Stimulated activated naive B cell treated with anti-CD40 and anti-IgM and Interleukin-4, amounts not matched to agents 10 μg/mL and 1 μg/mL and 100 μg/mL, for 72 hours (primary cell): ENCODE data around the gene ARHGEF2.
"Not testable (repeated sequence)": the region's sequence is repeated elsewhere in the genome, so short reads cannot be mapped to it uniquely, and the experiment has no call there.

Experiments used
- ATAC-seq, 2 donors: fragments of 150-1000 bp; cut with Tn5 transposase; replicated peaks; 2 replicates each; pipeline ENCODE4 v1.10.0; 2021; ENCODE audit warnings: moderate library complexity in 1 of 2
- DNase-seq: peaks from one replicate; pipeline ENCODE4 v3.0.0; 2021
- H3K27ac Mint-ChIP-seq: one replicate; pipeline ENCODE4 v1.8.0; 2022; ENCODE audit warnings: mild to moderate bottlenecking, mixed read lengths
- H3K27me3 Mint-ChIP-seq, 2 donors: one replicate each; pipeline ENCODE4 v1.8.0; 2022; ENCODE audit warnings: mixed read lengths in 2 of 2
- H3K36me3 Mint-ChIP-seq, 2 donors: one replicate each; pipeline ENCODE4 v1.8.0; 2022; ENCODE audit warnings: mixed read lengths in 2 of 2, mild to moderate bottlenecking in 1 of 2
- H3K4me1 Mint-ChIP-seq, 2 donors: one replicate each; pipeline ENCODE4 v1.8.0; 2022; ENCODE audit warnings: mixed read lengths in 2 of 2, mild to moderate bottlenecking in 1 of 2
- H3K4me3 Mint-ChIP-seq, 2 donors: one replicate each; pipeline ENCODE4 v1.8.0; 2022; ENCODE audit warnings: mild to moderate bottlenecking in 2 of 2, mixed read lengths in 2 of 2, moderate library complexity in 1 of 2
- H3K9me3 Mint-ChIP-seq, 2 donors: one replicate each; pipeline ENCODE4 v1.8.0; 2022; ENCODE audit warnings: mixed read lengths in 2 of 2, mild to moderate bottlenecking in 1 of 2

Gene ARHGEF2

GRCh38 chr1:156003923-156004188 lies 25.5 kb upstream of the ARHGEF2 start:
- Mint-ChIP-seq H3K27ac (no peak overlapping the region), H3K4me3 (no peak overlapping the region), H3K36me3 (peaks cover 8 to 15% of the 10 kb centered on the region in 2 donors), H3K4me1 (peaks cover 2 to 10% of the 10 kb centered on the region in 2 donors), H3K27me3 (peaks cover 0 to 5% of the 10 kb centered on the region in 2 donors), H3K9me3 (no peaks in the 10 kb centered on the region)
- ATAC-seq (no peak), DNase-seq (no peak)

DNA sequence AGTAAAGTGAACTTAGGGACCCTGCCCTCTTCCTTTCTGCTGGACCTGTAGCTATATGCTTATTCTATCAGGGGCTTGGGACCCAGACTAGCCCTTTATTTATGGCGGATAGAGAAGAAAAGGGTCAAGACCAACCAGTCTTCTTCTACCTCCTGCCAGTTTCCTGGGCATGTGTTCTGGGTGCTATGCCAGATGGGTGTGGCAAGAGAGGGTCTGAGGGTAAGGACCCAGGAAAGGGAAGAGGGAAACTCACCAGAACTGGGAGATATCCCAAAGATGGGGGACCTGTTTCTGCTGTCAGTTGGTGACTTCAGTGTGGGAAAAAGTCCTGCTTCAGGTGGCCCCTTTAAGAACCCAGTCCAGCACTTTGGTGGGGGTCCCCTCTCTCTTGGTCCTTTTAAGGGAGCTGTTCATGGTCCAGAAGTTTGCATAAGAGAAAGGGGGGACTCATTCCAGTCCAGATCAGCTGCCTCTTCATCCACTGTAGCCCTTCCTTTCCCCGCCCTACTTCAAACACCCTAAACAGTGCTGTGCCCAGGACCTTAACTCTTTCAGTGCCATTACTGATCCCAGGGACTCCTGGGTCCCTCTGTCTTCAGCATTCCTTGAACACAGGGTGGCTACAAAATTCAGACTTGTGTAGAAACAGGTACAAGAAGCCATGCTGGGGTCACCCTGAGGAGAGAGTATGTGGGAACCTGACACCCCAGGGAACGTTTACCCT lies 24.0 kb upstream of the ARHGEF2 start:
- DNase-seq (no peak), ATAC-seq (no peak)
- Mint-ChIP-seq H3K36me3 (peaks cover 5 to 9% of the 10 kb centered on the region in 2 donors), H3K4me1 (peaks cover 2 to 6% of the 10 kb centered on the region in 2 donors), H3K9me3 (no peaks in the 10 kb centered on the region), H3K4me3 (no peak overlapping the region), H3K27ac (no peak overlapping the region), H3K27me3 (peaks cover 0 to 5% of the 10 kb centered on the region in 2 donors)

DNA sequence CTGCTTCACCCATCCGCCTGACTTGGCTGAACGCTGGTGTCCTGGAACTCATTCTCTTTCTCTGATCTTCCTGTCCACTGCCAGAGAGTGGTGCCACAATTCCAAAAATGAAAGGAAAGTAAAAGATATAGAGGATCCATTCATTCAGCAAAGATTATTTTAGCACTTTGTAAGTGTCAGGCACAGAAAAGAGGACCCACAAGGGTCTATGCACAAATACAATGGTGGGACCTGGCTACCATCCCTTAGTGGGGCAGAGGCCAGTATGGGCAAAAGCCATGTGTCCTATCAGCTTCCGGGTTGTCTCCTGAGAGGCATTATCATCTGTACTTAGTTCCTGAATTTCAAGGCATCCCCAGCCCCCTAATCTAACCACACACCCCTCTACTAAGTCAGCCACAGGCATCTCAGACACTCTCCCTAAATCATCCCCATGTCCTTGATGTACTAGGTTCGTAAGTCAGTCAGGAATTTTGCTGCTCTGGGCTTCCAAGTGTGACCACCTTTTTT lies 23.4 kb upstream of the ARHGEF2 start:
- H3K9me3 Mint-ChIP-seq, result no peaks in the 10 kb centered on the region
- peaks cover under 1 to 3% of the 10 kb centered on the region in 2 donors for H3K4me1 Mint-ChIP-seq
- DNase-seq (no peak), ATAC-seq (peak in 1 of 2 donors; percentile 25)
- peaks cover 1 to 2% of the 10 kb centered on the region in 2 donors for H3K36me3 Mint-ChIP-seq
- no peak overlapping the region for H3K4me3 Mint-ChIP-seq
- no peak overlapping the region for H3K27ac Mint-ChIP-seq
- H3K27me3 Mint-ChIP-seq, result peaks cover 0 to 5% of the 10 kb centered on the region in 2 donors

GRCh38 chr1:156001021-156001661 lies 22.8 kb upstream of the ARHGEF2 start:
- Mint-ChIP-seq H3K27me3 (peaks cover 0 to 5% of the 10 kb centered on the region in 2 donors), H3K9me3 (no peaks in the 10 kb centered on the region), H3K4me1 (no peaks in the 10 kb centered on the region), H3K4me3 (no peak overlapping the region), H3K27ac (no peak overlapping the region), H3K36me3 (no peaks in the 10 kb centered on the region)
- ATAC-seq (no peak), DNase-seq (no peak)

GRCh38 chr1:155999964-156000363 lies 21.6 kb upstream of the ARHGEF2 start:
- Mint-ChIP-seq H3K27ac (no peak overlapping the region), H3K4me1 (no peaks in the 10 kb centered on the region), H3K4me3 (no peak overlapping the region), H3K36me3 (no peaks in the 10 kb centered on the region), H3K9me3 (no peaks in the 10 kb centered on the region), H3K27me3 (peaks cover 0 to 5% of the 10 kb centered on the region in 2 donors)
- ATAC-seq (no peak), DNase-seq (no peak)

GRCh38 chr1:155996166-155996565 lies 17.8 kb upstream of the ARHGEF2 start:
- no peaks in the 10 kb centered on the region for H3K36me3 Mint-ChIP-seq

GRCh38 chr1:155993595-155993994 lies 15.2 kb upstream of the ARHGEF2 start:
- ATAC-seq (no peak), DNase-seq (no peak)
- Mint-ChIP-seq H3K36me3 (no peaks in the 10 kb centered on the region), H3K4me3 (no peak overlapping the region), H3K9me3 (no peaks in the 10 kb centered on the region), H3K27me3 (no peaks in the 10 kb centered on the region), H3K4me1 (peaks cover 17 to 24% of the 10 kb centered on the region in 2 donors), H3K27ac (peak overlapping the region; percentile 27)

More at GRCh38 chr1:155996166-155996565, 17.8 kb upstream of the ARHGEF2 start:
- H3K9me3 Mint-ChIP-seq, result no peaks in the 10 kb centered on the region
- H3K27me3 Mint-ChIP-seq, result no peaks in the 10 kb centered on the region
- no peak overlapping the region for H3K4me3 Mint-ChIP-seq
- no peaks in the 10 kb centered on the region for H3K4me1 Mint-ChIP-seq
- no peak for DNase-seq
- ATAC-seq, result no peak
- no peak overlapping the region for H3K27ac Mint-ChIP-seq

DNA sequence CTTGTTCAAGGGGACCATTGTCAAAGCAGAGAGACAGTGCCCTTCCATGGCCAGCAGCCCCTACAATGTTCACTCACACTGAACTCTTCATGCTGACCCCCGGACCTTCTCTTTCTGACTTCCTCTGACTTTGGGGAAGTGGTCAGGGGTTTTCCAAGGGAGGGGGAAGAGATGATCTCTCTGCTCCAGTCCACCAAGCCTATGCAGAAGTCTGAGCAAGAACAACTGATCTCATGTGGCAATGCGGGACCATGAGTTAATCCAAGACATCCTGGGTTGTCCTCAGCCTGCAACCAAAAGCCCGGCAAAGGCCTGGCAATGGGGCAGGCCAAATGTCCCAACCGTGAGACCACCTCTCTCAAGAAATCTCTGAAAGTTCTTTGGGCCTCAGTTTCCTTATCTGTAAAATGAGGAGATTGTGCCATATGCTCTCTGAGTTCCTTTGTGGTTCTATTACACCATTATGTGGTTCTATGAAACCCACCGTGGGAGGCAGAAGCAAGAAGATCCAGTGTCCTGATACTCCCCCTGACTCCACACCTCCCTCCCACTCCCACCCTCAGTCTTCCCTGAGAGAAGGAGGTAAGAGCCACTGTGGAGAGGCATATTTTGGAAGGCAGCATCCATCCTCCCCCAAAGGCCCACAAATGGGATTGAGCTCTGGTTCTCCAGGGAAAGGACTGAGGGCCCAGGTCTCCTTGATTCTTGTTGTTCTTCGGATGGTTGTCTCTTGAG lies 11.8 kb upstream of the ARHGEF2 start:
- H3K9me3 Mint-ChIP-seq, result no peaks in the 10 kb centered on the region
- H3K4me3 Mint-ChIP-seq, result peak overlapping the region; percentile 53 to 55
- no peaks in the 10 kb centered on the region for H3K36me3 Mint-ChIP-seq
- DNase-seq (peak; percentile 35), ATAC-seq (peak; percentile 83 to 85)
- no peaks in the 10 kb centered on the region for H3K27me3 Mint-ChIP-seq
- peak overlapping the region; percentile 88 for H3K27ac Mint-ChIP-seq
- peaks cover 17 to 30% of the 10 kb centered on the region in 2 donors for H3K4me1 Mint-ChIP-seq

DNA sequence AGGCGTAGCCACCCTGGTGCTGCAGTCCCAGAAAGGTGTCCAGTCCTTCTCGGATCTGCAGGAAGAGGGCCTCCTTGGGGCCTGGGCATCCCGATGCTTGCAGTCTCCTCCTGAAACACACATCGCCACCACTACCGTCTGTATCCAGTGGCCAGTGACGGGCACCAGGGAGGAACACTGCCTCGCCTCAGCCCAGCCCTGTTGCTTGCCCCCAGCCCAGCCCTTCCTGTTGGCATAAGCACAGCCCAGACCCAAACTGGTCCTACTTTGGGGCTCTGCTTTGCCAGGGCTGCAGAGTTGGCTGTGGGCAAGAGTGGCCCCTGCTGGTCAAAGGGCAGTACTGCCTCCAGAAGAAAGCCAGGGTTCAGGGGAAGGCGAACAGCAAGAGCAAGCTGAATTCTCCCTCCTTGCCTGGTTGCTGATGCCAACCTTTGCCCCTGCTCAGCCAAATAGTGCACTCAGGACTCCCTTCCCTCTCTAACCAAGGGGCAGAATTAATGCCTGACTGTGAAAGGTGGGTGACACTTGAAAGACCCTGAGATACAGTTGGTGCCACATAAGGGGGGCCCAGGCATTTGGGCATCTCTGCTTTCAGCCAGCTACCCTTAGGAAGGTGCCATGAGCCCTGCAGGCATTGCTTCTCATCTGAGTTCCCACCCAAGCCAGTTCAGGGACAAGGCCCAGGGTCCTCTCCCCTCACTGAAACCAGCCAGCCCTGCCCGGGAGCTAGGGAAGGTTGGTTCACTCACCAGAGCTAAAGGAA lies 11.1 kb upstream of the ARHGEF2 start:
- Mint-ChIP-seq H3K36me3 (no peaks in the 10 kb centered on the region), H3K4me3 (peak overlapping the region; percentile 53 to 59), H3K27me3 (no peaks in the 10 kb centered on the region), H3K27ac (peak overlapping the region; percentile 88), H3K9me3 (no peaks in the 10 kb centered on the region), H3K4me1 (peaks cover 18 to 33% of the 10 kb centered on the region in 2 donors)
- DNase-seq, result peak; percentile 72
- peak; percentile 89 to 90 for ATAC-seq

GRCh38 chr1:155984903-155985645 lies 6.7 kb upstream of the ARHGEF2 start:
- not testable (repeated sequence) for ATAC-seq, H3K4me3 Mint-ChIP-seq, H3K27me3 Mint-ChIP-seq, H3K27ac Mint-ChIP-seq, DNase-seq, H3K9me3 Mint-ChIP-seq
- Mint-ChIP-seq H3K4me1 (peaks cover 52 to 68% of the 10 kb centered on the region in 2 donors), H3K36me3 (peaks cover 14 to 23% of the 10 kb centered on the region in 2 donors)

DNA sequence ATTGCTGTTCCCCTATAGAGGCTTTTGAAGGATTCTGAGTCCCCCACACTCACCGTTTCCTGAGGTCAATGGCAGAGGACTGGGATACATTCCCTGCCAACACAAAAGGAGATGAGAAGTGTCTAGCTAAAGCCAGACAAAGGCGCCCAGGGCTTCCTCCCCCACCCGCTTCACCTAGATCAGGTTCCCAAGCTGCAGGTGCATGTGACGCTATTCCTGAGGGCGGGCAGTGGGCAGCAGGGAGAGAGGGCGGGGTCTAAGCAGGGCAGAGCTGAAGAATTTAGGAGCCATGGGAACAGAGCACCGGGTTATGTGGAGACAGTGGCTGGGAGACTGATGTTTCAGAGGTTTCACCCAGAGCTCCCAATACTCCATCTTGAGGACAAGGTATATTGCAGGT lies 6.0 kb upstream of the ARHGEF2 start:
- ATAC-seq (no peak), DNase-seq (no peak)
- Mint-ChIP-seq H3K36me3 (peaks cover 14 to 27% of the 10 kb centered on the region in 2 donors), H3K9me3 (no peaks in the 10 kb centered on the region), H3K4me3 (no peak overlapping the region), H3K27me3 (no peaks in the 10 kb centered on the region), H3K4me1 (peaks cover 44 to 68% of the 10 kb centered on the region in 2 donors), H3K27ac (peak overlapping the region; percentile 79)

DNA sequence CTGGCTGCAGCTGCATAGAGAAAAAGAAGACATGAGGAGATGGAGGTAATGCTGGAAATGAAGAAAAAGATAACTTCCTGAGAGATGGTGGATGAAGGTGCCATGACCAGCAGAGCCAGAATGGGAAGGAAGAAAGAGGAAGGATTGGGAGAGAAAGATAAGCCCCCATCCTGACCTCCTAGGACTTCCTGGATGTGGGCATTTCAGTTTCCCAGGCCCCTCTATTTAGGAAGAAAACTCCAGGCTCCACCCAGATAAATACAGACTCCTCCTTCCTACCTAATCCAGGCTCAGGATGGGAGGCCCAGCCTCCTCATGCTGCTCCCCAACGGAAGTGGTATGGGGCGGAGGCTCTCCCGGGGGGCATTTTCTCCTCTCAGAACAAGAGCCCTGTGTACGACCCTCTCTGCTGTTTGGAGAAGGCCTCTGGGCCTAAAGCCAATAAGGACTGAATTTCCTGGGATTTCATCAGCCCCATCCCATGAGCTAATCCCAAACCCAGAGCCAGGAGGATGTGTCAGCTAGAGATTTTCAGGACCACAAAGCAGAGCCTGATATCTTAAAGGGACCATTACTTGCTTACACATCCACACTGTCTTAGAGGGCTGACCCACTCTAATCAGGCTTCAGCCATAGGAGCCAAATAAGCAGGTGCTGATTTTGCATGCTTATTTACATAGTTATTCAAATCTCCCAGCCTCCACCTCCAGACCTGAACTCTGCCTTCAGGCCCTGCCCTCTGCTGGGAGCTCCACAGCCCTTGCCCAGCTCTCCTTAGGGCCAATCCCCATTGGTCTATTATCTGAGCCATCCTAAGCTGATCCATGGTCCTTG lies 5.1 kb upstream of the ARHGEF2 start:
- DNase-seq (no peak), ATAC-seq (peak; percentile 18 to 45)
- Mint-ChIP-seq H3K4me3 (peak overlapping the region in 1 of 2 donors; percentile 25), H3K4me1 (peaks cover 38 to 59% of the 10 kb centered on the region in 2 donors), H3K9me3 (no peaks in the 10 kb centered on the region), H3K27me3 (no peaks in the 10 kb centered on the region), H3K27ac (peak overlapping the region; percentile 86), H3K36me3 (peaks cover 14 to 27% of the 10 kb centered on the region in 2 donors)

DNA sequence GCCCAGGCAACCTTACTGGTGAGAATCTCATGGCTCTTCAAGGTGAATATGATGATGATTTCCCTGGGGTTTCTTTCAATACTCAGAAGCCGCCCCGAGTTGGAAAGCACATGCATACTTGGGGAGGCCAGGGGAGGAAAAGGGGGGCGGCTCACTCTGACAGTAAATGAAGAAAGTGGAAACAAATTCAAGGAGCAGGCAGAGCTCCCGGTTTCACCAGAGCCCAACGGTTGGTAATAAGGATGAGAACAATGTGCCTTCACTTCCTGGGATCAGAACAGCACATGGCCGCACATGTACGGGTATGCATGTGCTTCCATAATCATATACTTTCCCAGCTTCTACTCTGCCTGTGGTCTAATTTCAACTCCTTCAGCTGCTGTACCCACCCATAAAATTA lies 3.8 kb upstream of the ARHGEF2 start:
- DNase-seq (no peak), ATAC-seq (no peak)
- Mint-ChIP-seq H3K27ac (peak overlapping the region; percentile 100), H3K4me1 (peaks cover 44 to 61% of the 10 kb centered on the region in 2 donors), H3K9me3 (no peaks in the 10 kb centered on the region), H3K36me3 (peaks cover 22 to 38% of the 10 kb centered on the region in 2 donors), H3K4me3 (peak overlapping the region; percentile 88 to 99), H3K27me3 (no peaks in the 10 kb centered on the region)
